Fibroblast of lung (primary cell): ENCODE measurements around the gene TENT5A. TPM values are rescaled to one million over a fixed set of nuclear protein-coding genes. Genes with fewer than 3 reads are reported as not detected.

Experiments used
- DNase-seq, 2 donors: peaks; one replicate each; pipeline versions ENCODE4 v3.0.0 to v3.0.0-alpha.2; 2010; ENCODE audit warnings: low read depth in 2 of 2
- H2AFZ ChIP-seq: 2 replicates; pipeline ENCODE4 v1.5.1; 2012; ENCODE audit warnings: low read length, control low read depth, inconsistent platforms
- H3K27ac ChIP-seq: 2 replicates; pipeline ENCODE4 v1.5.1; 2011; ENCODE audit warnings: low read length, control low read depth; ENCODE audit not compliant: insufficient read depth
- H3K27me3 ChIP-seq: 2 replicates; pipeline ENCODE4 v1.5.1; 2011; ENCODE audit warnings: mild to moderate bottlenecking, low read length; ENCODE audit not compliant: control insufficient read depth, insufficient read depth
- H3K36me3 ChIP-seq: 2 replicates; pipeline ENCODE4 v1.5.1; 2011; ENCODE audit warnings: low read length; ENCODE audit not compliant: control insufficient read depth, insufficient read depth
- H3K4me1 ChIP-seq: 2 replicates; pipeline ENCODE4 v1.5.1; 2011; ENCODE audit warnings: low read length; ENCODE audit not compliant: control insufficient read depth, insufficient read depth; ENCODE audit errors: extremely low read depth
- H3K4me2 ChIP-seq: 2 replicates; pipeline ENCODE4 v1.5.1; 2011; ENCODE audit warnings: low read length, control low read depth; ENCODE audit not compliant: insufficient read depth; ENCODE audit errors: extremely low read depth
- H3K4me3 ChIP-seq, 4 experiments: fragments of 200-600 bp in 1 of 4; sonication (generic) in 1 of 4; replicated peaks in 1 of 4; 2 replicates each; pipeline ENCODE4 v1.5.1; 2011 to 2016; ENCODE audit warnings: low read length in 4 of 4, low read depth in 3 of 4, mild to moderate bottlenecking in 3 of 4, control low read depth in 2 of 4, inconsistent platforms in 1 of 4, mixed read lengths in 1 of 4; ENCODE audit not compliant: insufficient read depth in 1 of 4; ENCODE audit errors: control extremely low read depth in 1 of 4
- H3K79me2 ChIP-seq: 2 replicates; pipeline ENCODE4 v1.5.1; 2012; ENCODE audit warnings: mild to moderate bottlenecking, low read length, inconsistent platforms; ENCODE audit not compliant: control insufficient read depth, insufficient read depth
- H3K9ac ChIP-seq: 2 replicates; pipeline ENCODE4 v1.5.1; 2011; ENCODE audit warnings: mild to moderate bottlenecking, low read length, control low read depth; ENCODE audit not compliant: insufficient read depth
- H3K9me3 ChIP-seq: 2 replicates; pipeline ENCODE4 v1.5.1; 2012; ENCODE audit warnings: low read depth, low read length; ENCODE audit not compliant: control insufficient read depth, insufficient read depth
- H4K20me1 ChIP-seq: 2 replicates; pipeline ENCODE4 v1.5.1; 2011; ENCODE audit warnings: low read length; ENCODE audit not compliant: control insufficient read depth, insufficient read depth; ENCODE audit errors: extremely low read depth
- CTCF ChIP-seq, 2 donors: IDR thresholded peaks in 1 of 2; conservative IDR thresholded peaks in 1 of 2; 1 replicate in 1 of 2; 2 replicates in 1 of 2; pipeline ENCODE4 v1.5.1; 2011 to 2012; ENCODE audit warnings: low read length in 2 of 2, control low read depth in 1 of 2, inconsistent platforms in 1 of 2, low read depth in 1 of 2, mild to moderate bottlenecking in 1 of 2
- EZH2 ChIP-seq: IDR thresholded peaks from 2 replicates; pipeline ENCODE4 v1.5.1; 2012; ENCODE audit warnings: low read length, control low read depth, mild to moderate bottlenecking; ENCODE audit errors: missing control alignments
- polyA plus RNA-seq, 2 donors: library from polyadenylated mRNA; depleted of rRNA in 1 of 2; stranded (reverse) in 1 of 2; unstranded in 1 of 2; fragments of >200 nt; gene quantifications; 2 replicates each; pipeline ENCODE4 v1.2.1, GENCODE V29; 2011 to 2012; ENCODE audit warnings: missing spikeins in 1 of 2
- total RNA-seq: library from RNA; depleted of rRNA; stranded (reverse); fragments of >200 nt; gene quantifications from 2 replicates; pipeline ENCODE4 v1.2.1, GENCODE V29; 2014

The TENT5A gene
- total and polyA plus RNA-seq, 2 donors (not counting 1 experiment from before 2014, with no cell fraction given), result 8.3 to 24.6 TPM

GRCh38 chr6:81763968-81764367, 11.5 kb upstream of the TENT5A start:
- Histone ChIP-seq H3K9me3 (no peaks in the 10 kb centered on the region), H2AFZ (no peak overlapping the region), H3K79me2 (no peaks in the 10 kb centered on the region), H4K20me1 (no peaks in the 10 kb centered on the region), H3K9ac (no peak overlapping the region), H3K27me3 (no peaks in the 10 kb centered on the region), H3K4me2 (no peak overlapping the region), H3K4me3 (no peak overlapping the region), H3K4me1 (peaks cover 12% of the 10 kb centered on the region), H3K36me3 (no peaks in the 10 kb centered on the region), H3K27ac (no peak overlapping the region)
- TF ChIP-seq CTCF (conservative IDR thresholded peaks at IDR 0.05 in 1 of 2, IDR thresholded peaks at IDR 0.05 in 1 of 2; ENCODE audit: low read depth in 1 of 2, low read length in 2 of 2), result no peak
- TF ChIP-seq EZH2, result no peak
- no peak for DNase-seq

GRCh38 chr6:81763051-81763450, 10.6 kb upstream of the TENT5A start:
- Histone ChIP-seq H3K27ac (no peak overlapping the region), H3K79me2 (no peaks in the 10 kb centered on the region)

GRCh38 chr6:81762606-81763005, 10.1 kb upstream of the TENT5A start:
- Histone ChIP-seq H3K9me3 (no peaks in the 10 kb centered on the region), H3K27me3 (no peaks in the 10 kb centered on the region), H3K79me2 (no peaks in the 10 kb centered on the region), H3K9ac (no peak overlapping the region), H3K4me1 (peaks cover 11% of the 10 kb centered on the region), H3K4me3 (no peak overlapping the region), H3K27ac (no peak overlapping the region), H3K4me2 (no peak overlapping the region), H3K36me3 (no peaks in the 10 kb centered on the region), H2AFZ (no peak overlapping the region), H4K20me1 (no peaks in the 10 kb centered on the region)
- TF ChIP-seq EZH2 (no peak), CTCF (conservative IDR thresholded peaks at IDR 0.05 in 1 of 2, IDR thresholded peaks at IDR 0.05 in 1 of 2; ENCODE audit: low read depth in 1 of 2, low read length in 2 of 2) (no peak)
- no peak for DNase-seq

More at GRCh38 chr6:81763051-81763450, 10.6 kb upstream of the TENT5A start:
- no peak for DNase-seq
- no peaks in the 10 kb centered on the region for H4K20me1 ChIP-seq
- H3K9me3 ChIP-seq, result no peaks in the 10 kb centered on the region
- H3K27me3 ChIP-seq, result no peaks in the 10 kb centered on the region
- no peak overlapping the region for H3K4me2 ChIP-seq
- no peaks in the 10 kb centered on the region for H3K36me3 ChIP-seq
- H2AFZ ChIP-seq, result no peak overlapping the region
- H3K9ac ChIP-seq, result no peak overlapping the region
- no peak overlapping the region for H3K4me3 ChIP-seq
- H3K4me1 ChIP-seq, result peaks cover 12% of the 10 kb centered on the region
- TF ChIP-seq EZH2, result no peak
- TF ChIP-seq CTCF (conservative IDR thresholded peaks at IDR 0.05 in 1 of 2, IDR thresholded peaks at IDR 0.05 in 1 of 2; ENCODE audit: low read depth in 1 of 2, low read length in 2 of 2), result no peak
